DMS53 treated with DMSO at 0.1 percent for 48 hours (cell line): ENCODE results near the gene DNASE1.

Source experiments
- DNase-seq: peaks from one replicate; lab custom pipeline; 2025; ENCODE audit not compliant: unreplicated experiment; lab: John Stamatoyannopoulos, UW

The DNASE1 gene

DNA sequence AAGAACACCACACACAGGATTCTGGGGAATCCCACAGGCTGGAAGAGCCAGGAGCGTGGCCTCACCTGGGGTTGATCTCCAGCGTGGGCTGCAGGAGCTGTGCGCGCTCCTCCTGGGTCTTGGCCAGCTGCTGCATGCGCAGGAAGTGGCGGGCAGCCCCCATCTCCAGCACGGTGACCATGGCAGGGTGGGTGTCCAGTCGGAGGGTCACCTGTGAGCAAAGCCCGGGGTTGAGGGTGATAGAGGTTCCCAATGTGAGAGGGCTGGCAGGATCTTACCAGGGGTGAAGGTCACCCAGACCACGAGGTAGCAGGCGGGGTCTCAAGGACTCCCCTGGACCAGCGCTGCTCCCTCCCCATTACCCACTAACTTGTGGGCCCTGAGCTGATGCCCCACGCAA is 7.4 kb downstream of the DNASE1 start:
- DNase-seq = no peak

DNA sequence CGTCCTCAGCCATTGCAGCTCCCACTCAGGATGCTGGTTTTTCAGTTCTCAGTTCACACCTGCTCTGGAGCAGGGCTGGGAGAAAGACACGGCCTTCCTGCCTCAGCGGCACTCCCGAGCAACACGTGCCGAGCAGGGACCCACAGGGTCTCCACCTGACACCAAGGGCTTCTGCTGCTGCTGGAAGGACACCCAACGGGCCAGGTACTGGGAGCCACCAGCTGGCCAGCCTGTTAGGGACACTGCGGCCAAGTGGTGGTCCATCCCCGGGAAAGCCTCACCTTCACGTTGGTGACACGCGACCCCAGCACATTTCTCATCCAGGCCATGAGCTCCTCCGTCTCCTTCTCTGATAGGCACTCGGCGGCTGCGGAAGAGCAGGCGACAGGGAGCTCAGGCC is 8.1 kb downstream of the DNASE1 start:
- DNase-seq = no peak

DNA sequence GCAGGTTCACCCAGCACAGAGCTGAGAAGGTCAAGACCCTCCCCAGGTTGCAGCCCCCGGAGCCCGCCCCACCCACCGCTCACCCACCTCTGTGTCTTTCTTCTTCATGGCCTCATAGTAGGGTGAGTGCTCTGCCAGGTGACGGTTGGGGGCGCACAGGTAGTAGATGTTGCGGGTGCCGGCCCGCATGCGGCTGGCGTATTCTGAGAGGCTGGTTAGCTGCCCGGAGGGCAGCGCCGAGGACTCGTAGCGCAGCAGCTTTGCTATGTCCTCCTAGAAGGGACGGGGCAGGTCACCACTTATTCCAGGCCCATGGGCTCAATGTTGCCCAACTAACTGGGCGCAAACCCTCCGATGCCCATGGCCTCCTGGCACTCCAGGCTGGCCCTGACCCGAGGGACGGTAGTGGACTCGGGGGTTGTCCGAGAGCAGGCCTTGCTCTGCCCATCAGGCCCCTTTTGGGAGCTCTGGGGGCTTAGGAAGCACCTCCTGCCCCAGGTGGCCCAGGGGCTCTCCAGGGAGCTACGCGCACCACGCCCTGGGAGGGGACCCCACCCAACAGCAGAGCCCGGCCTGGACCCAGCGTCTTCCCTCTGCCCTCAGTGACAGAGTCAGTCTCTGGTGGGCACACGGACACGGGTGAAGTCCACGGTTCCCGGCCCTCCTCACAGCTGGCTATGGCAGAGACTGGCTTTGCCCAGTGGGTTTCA is 9.9 kb downstream of the DNASE1 start:
- no peak for DNase-seq

DNA sequence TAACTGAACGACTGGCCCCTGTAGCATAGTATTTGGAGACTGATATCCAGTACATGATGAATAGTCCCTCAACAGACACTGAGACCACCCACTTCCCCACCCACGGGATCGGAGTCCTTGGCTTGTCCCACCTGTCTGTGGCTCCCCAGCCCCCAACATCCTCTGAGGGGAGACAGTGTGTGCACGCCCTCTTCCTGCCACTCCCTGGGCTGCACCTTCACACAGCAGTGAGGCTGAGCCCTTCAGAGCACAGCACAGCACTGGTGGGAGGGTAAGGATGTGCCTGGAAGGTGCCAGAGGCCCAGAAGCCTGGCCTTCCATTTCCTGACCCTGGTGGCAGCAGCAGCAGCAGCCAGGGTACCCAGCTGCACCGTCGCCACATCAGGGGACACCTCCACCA is 11.0 kb downstream of the DNASE1 start:
- no peak for DNase-seq

DNA sequence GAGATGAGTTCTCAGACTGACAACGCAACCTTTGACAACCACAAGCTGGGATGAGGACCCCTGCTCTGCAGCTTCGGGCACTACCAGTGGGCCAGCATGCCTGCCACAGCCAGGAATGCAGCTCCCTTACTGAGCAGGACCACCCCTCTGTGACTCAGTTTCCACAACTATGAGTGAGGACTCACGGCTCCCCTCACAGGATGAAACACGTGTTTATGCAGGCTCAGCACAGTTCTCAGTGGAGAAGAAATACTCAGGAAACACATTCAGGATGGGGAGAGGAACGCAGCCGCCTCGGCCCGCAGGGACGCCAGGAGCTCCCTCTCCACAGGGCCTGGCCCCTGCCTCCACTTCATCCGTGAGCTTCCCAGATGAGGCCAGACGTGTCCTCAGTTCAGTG is 14.1 kb downstream of the DNASE1 start:
- no peak for DNase-seq

DNA sequence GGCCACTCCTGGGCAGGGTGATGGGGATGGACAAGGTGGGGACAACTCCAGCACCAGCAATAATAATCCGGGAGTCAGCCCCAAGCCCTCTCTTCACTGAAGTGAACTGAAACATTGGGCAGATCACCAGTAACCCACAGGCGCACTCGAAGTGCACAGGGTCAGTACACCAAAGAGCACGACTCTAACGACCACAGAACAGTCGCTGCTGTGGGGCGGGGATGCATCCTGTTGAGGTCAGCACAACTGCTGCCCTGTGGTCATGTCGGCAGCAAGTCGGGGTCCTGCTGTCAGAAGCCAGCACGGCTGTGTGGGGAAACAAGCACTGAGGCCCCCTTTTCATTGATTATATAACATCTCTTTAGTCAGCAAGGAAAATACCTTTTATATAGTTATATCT is 14.6 kb downstream of the DNASE1 start:
- DNase-seq = no peak

DNA sequence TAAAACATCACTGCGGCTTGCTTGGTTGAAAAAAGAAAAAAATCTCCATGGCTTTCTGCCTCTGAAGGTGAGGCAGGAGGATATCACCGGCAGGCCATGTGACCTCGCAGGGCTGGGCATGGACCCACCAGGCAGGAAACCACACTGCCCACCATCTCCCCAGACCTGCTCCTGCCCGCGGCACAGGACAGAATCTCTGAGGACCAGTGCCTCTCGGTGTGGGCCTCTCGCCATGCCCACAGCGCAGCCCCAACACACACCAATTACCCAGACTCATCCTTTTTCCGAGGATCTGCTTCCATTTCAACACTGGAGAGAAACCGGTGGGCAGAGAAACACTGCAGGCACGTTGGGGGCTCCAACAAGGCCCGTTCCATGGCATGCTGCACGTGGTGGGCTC is 16.2 kb downstream of the DNASE1 start:
- DNase-seq = no peak

DNA sequence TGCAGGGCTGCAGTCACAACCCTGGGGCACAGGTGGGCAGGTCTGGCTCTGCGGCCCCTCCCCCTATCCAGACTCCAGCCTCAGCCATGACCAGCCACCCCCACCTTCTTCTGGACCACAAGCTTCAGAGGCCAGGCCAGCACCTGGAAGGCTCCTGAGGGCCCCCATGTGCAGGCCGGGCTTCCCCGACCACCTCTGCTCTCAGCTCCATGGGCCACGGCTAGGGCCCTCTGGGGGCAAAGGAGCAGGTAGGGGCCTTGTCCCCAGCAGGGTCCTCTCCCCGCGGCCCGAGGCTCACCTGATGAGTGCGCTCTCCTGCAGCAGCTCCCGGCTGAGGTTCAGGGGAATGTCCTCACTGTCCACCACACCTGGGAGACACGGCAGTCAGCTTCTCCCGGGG is 16.9 kb downstream of the DNASE1 start:
- DNase-seq = no peak

DNA sequence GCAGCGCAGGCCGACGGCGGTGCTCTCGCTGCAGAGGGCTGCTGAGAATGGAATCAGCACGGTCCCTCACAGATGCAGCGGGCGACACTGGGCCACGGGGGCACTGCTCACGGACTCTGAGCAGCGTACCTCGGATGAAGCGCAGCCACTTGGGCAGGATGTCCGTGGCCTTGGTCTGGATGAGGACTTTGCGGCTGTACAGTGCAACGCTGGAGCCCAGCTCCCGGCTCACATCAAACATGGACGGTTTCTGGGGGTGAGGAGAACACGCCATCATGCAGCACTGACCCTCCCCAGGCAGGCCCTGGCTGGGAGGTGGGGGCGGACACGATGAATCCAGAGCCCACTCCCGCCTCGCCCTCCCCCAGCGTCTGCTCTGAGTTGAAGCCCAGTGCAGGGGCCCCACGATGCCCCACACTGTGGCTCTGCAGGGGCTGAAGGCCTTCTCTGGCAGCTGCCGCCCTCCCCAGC is 18.1 kb downstream of the DNASE1 start:
- DNase-seq = no peak

DNA sequence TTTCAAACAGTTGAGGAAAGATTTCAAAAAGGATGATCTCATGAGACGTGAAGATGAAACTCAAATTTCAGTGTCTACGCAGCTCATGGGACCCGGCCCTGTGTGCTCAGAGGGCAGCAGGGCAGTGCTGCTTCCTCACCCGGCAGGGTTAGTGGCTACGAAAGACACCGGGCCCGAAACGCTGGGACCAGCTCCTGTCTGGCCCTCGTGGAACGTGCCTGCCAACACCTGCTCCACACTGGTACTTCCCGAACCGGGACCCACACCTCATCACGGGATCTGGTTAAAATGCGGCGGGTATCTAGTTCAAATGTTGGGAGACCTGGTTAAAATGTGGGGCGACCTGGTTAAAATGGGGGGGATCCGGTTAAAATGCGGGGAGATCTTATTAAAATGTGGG is 18.7 kb downstream of the DNASE1 start:
- no peak for DNase-seq

DNA sequence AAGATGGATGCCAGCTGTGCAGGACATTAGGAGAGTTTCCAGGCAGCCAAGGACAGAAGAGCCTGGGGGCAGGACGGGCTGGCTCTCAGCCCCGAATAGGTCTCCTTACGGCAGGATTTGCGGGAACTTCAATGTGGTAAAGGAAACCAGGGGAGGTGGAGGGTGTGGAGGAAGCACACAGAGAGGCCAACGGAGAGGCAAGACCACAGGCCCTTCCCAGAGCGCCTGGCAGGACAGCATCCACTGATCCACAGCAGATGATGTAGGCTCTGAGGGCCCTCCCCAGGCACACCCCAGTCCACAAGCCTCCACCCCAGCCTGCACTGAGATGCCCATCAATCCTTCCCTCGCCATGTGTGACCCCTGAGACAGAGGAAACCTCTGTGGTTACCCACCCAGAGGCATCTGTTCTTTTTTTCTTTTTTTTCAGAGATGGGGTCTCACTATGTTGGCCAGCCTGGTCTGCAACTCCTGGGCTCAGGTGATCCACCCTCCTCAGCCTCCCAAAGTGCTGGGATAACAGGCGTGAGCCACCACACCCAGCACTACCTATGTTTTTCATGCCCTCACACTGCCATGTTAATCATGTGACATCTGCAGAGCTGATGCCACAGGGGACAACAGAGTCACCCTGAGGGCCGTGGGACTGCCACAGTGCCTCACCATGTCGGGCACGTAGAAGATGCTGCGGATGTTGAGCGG is 19.3 kb downstream of the DNASE1 start:
- DNase-seq = no peak

DNA sequence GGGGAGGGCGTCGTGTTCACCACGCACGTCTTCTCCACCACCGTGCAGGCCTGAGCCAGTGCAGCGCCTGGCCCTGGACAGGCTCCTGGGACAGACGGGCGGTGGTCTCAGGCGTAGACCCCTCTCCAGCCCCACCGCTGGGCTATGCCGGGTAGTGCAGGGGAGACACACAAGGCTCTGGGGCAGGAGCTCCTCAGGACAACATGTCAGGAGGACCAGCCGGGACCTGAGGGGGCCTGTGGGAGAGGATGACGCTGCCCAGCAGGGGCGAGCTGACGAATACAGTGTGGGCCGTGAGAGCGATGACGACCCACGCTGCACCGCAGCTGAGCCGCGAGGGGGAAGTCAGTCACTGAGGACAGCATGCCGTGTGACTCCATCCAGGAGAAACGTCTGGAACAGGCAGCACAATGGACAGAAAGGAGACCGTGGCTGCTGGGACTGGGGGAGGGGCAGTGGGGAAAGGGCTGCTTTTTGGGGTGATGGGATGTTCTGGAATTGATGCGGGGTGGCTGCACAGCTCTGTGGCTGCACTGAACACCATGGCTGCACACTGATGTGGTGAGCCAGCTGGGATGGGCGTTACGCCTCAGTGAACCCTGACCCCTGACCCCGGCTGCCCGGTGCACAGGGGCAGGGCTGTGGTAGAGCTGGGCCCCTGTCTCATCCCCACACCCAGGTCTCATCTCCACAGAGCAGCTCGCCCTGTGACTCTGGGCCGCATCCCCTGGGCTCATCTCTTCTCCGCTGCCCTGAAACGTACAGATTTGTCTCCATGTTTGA is 20.2 kb downstream of the DNASE1 start:
- DNase-seq = no peak

DNA sequence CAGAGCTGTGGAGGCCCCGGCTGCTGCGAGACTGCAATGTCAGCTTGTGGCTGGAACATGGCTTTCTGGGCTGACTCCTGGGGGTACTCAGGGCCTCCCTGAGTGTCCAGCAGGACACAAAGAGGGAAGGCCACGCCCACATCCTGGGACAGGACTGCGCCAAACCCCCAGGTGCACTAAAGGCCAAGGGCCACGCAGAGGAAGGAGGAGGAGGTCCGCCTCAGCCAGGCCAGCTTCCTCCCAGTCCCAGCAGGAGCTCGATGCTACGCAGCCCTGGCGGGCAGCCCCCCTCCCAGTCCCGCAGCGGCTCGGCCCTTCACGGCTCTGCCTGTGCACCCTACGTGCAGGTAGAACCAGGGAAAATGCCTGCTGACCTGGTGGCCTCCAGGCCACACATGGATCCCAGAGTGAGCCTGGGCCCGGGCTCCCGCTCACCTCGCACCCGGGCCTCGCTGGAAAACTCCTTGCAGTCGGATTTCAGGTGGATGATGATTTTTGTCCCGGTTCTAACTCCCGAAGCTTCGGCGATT is 21.2 kb downstream of the DNASE1 start:
- DNase-seq = no peak

DNA sequence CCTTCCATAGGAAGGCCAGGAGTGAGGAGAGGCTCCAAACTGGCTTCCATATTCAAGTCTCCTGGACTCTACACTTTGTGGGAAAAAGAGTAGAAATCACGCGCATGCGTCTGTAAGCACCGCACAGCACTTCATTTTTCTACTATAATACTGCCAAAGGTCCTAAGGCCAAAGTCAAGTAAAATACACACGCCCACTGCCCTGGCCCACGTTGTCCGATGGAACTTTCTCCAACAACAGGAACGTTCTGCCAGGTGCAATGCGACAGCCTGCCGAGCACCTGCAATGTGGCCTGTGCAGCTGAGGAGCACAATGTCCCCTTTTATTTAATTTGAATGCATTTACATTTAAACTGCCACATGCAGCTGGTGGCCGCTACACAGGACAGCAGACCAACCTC is 23.5 kb downstream of the DNASE1 start:
- DNase-seq = no peak

DNA sequence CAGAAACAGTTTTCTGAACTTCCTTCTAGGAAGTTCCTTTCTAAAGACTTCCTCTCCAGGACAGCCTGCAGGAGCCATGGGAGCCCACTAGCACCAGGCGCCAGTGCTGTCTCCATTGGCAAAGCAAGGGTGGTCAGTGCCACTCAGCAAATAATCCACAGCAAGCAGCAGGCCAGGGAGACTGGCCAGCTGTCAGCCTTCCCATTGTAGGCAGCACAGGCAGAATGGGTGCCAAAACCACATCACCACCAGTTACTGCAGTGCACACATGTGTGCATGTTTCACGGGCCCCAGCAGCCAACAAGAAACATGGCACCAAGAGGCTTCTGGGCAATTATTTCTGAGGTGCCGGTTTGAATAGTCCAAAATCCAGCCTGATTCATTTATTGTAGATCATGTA is 26.7 kb downstream of the DNASE1 start:
- DNase-seq = no peak

DNA sequence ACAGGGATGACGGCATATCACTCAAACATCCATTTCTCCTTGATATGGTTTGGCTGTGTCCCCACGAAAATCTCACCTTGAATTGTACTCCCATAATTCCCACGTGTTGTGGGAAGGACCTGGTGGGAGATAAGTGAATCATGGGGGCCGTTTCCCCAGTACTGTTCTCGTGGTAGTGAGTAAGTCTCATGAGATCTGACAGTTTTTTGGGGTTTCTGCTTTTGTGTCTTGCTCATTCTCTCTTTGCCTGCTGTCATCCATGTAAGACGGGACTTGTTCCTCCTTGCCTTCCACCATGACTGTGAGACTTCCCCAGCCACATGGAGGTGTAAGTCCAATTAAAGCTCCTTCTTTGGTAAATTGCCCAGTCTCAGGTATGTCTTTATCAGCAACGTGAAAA is 32.5 kb downstream of the DNASE1 start:
- no peak for DNase-seq

DNA sequence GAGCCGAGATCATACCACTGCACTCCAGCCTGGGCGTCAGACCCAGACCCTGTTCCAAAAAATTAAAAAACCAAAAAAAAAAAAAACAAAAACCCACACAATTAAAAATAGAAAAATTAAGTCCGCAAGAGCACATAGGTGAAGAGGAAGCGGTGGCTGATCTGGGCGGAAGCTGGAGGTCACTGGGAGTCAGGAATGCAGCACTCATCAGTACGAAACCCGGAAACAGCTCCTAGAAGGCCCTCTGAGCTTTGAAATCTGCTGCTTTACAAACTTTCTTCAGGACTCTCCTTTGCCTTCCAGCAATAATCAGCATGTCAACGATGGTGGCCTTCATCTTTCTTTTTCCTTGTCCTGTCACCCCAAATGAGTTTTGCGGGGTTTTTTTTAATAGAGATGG is 33.3 kb downstream of the DNASE1 start:
- DNase-seq = no peak

DNA sequence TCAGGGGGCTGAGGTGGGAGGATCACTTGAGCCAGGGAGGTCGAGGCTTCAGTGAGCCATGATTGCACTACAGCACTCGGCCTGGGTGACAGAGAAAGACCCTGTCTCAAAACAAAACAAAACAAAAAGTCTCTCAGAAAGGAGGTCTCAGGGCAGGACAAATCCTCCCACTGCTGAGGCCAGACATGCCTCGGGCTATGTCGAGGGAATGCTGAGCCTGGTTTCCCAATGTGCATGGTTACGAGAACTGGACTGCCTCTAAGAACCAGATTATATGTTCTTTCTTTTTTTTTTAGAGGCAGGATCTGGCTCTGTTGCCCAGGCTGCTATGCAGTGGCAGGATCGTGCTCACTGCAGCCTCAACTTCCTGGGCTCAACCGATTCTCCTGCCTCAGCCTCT is 35.2 kb downstream of the DNASE1 start:
- DNase-seq = no peak

DNA sequence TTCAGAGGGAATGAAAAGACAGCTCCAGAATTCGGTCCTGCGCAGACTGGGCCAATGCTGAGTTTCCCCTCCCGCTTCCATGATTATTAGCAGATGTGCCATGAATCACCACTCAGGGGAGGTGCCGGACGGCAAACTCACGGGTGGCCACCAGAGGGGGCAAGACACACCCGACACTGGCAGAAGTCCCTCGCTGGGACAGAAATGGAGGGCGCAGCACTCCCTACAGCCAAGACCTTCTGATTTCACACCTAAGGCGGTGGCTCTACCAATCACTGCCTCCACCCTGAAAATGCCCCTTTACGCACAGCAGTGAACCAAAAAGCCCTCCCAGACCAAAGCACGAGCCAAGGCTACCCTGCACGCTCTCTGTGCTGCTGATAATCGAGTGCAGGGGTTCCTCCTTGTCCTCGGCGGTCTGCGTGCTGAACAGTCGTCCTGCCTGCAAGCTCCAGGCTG is 36.0 kb downstream of the DNASE1 start:
- peak; percentile 64 for DNase-seq

DNA sequence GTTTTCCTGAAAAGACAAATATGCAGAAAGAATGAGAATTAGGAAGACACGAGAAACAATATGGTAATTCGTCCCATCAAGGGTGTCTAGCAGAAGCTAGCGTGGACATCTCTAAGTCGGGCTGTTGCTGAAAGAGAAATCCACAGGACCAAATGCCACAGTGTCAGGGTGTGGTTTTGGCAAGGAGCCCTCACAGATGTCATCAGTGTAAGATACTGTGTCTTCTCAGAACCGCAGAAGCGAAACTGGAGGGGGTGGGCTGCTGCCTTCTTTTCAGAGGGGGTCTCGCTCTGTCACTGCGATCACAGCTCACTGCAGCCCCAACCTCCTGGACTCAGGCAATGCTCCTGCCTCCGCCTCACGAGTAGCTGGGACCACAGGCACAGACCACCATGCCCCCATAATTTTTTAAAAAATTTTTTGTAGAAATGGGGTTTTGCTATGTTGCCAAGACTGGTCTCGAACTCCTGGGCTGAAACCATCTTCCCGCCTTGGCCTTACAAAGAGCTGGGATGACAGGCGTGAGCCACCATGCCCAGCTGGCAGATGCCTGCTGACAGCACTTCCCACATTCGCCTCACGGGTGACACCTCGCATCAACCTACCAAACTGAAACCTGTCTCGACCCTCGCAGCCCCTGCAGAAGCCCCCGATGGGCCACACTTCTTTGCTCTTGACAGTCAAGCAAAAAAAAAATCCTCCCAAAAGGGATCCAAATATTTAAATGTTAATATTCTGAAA is 36.7 kb downstream of the DNASE1 start:
- DNase-seq = no peak

DNA sequence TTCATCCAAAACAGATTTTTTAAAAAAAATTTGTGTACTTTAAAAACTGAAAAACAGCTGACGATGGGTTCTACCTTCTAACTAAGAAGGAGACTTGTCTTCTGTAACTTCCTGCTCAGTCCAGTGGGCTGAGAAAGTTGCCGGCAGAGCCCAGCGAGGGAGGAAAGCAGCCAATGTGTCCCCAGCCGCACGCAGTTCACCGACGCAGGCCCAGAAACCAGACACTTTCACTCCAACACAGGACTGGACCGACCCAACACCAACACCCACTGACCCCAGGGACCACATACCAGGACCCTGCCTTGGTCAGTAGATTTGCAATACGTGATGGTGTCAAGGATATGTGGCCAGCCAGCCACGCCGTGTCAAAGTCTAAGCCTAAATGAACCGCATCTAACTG is 37.3 kb downstream of the DNASE1 start:
- DNase-seq = no peak
